Endothelial cell (in vitro differentiated cells): ENCODE data around the gene NRG2. TPM values are rescaled to one million over a fixed set of nuclear protein-coding genes. Genes with fewer than 3 reads are reported as not detected.
A peak's percentile ranks its signal among the peaks of the same experiment; 100 is the strongest.

Source experiments
- DNase-seq: peaks from one replicate; pipeline ENCODE4 v3.0.0; 2021; ENCODE audit warnings: low spot score
- H3K27ac Mint-ChIP-seq: one replicate; pipeline ENCODE4 v1.8.0; 2021; ENCODE audit warnings: mixed read lengths, inconsistent platforms; ENCODE audit not compliant: unreplicated experiment
- H3K27me3 Mint-ChIP-seq: one replicate; pipeline ENCODE4 v1.8.0; 2021; ENCODE audit warnings: mild to moderate bottlenecking, moderate library complexity, mixed read lengths, inconsistent platforms; ENCODE audit not compliant: unreplicated experiment
- H3K36me3 Mint-ChIP-seq: one replicate; pipeline ENCODE4 v1.8.0; 2021; ENCODE audit warnings: mild to moderate bottlenecking, low read depth, mixed read lengths, inconsistent platforms; ENCODE audit not compliant: unreplicated experiment
- H3K4me1 Mint-ChIP-seq: one replicate; pipeline ENCODE4 v1.8.0; 2021; ENCODE audit warnings: mild to moderate bottlenecking, mixed read lengths, inconsistent platforms; ENCODE audit not compliant: unreplicated experiment
- H3K4me3 Mint-ChIP-seq: one replicate; pipeline ENCODE4 v1.8.0; 2021; ENCODE audit warnings: mild to moderate bottlenecking, mixed read lengths, inconsistent platforms; ENCODE audit not compliant: unreplicated experiment
- H3K9me3 Mint-ChIP-seq: one replicate; pipeline ENCODE4 v1.8.0; 2021; ENCODE audit warnings: mixed read lengths, inconsistent platforms; ENCODE audit not compliant: unreplicated experiment
- total RNA-seq: library from RNA; stranded (reverse); fragmentation: NEBNext Ultra II Directional; extraction: Animal tissue kit (Norgen Biotek cat#: 25700); gene quantifications from one replicate; pipeline ENCODE4 v1.2.1, GENCODE V29; 2021; ENCODE audit not compliant: unreplicated experiment
- TF ChIP-seq, protein P1 (sequence below): fragments of 200-600 bp; sonication (generic); IDR thresholded peaks from one replicate; pipeline ENCODE4 v1.5.0; 2021; ENCODE audit warnings: antibody characterized with exemption; ENCODE audit not compliant: unreplicated experiment

The NRG2 gene
- total RNA-seq, 1 donor from 2014 or later = not detected

DNA sequence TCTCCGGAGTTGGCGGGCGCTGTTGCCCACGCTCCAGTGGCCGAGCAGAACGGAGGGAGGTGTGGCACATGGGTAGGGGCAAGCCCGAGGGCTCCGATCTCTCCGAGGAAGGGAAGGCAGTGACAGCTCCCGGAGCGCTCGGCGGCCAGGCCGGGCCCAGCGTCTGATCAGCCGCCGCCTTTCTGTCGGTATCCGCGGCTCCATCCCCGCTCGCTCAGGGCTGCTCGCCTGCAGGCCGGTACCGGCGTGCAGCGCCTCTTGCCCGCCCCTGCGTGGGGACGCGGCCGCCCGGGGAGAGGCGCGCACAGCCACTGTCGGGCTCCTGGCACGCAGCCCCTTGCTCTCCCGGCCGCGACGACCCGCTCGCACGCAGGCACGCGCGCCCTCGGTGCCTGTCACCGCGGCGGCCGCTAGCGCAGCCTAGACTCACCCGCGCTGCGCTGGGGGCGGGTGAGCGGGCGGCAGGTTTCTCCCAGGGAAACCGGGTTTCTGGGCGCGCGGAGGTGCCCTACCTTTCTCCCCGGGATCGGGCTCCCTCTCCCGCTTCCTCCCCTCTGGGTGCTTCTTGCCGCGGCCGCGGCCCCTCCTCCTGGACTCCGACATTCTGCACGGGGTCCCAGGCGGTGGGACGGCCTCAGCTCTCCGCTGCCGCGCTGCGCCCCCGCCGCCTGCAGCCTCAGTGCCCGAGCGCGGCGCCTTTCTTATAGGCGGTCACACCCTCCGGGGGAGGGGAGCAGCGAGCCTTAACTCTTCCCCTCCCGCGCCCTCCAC, 139.1 kb downstream of the NRG2 start:
- no peak overlapping the region for H3K4me3 Mint-ChIP-seq
- no peaks in the 10 kb centered on the region for H3K4me1 Mint-ChIP-seq
- H3K27ac Mint-ChIP-seq = no peak overlapping the region
- H3K36me3 Mint-ChIP-seq = peaks cover under 1% of the 10 kb centered on the region
- H3K9me3 Mint-ChIP-seq = no peaks in the 10 kb centered on the region
- TF ChIP-seq, protein P1, sequence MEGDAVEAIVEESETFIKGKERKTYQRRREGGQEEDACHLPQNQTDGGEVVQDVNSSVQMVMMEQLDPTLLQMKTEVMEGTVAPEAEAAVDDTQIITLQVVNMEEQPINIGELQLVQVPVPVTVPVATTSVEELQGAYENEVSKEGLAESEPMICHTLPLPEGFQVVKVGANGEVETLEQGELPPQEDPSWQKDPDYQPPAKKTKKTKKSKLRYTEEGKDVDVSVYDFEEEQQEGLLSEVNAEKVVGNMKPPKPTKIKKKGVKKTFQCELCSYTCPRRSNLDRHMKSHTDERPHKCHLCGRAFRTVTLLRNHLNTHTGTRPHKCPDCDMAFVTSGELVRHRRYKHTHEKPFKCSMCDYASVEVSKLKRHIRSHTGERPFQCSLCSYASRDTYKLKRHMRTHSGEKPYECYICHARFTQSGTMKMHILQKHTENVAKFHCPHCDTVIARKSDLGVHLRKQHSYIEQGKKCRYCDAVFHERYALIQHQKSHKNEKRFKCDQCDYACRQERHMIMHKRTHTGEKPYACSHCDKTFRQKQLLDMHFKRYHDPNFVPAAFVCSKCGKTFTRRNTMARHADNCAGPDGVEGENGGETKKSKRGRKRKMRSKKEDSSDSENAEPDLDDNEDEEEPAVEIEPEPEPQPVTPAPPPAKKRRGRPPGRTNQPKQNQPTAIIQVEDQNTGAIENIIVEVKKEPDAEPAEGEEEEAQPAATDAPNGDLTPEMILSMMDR = no peak
- H3K27me3 Mint-ChIP-seq = peaks cover 13% of the 10 kb centered on the region
- DNase-seq = peak; percentile 35

DNA sequence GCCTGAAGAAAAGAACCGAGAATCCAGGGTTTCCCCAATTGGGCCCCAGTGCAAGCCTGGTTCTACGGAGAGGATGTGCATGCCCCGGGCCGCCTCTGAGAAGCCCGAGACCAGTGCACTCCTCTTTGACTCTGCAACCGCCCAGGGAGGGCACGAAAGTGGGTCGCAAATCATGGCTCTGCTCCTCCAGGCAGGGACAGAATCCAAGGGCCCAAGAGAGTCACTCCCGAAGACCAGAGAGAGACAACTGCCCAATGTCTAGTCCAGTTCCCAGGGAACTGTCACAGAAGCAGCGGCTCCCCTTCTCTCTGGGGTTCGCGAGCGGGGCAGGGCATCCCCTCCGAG, 139.7 kb downstream of the NRG2 start:
- Mint-ChIP-seq H3K27me3 (peaks cover 13% of the 10 kb centered on the region), H3K4me1 (no peaks in the 10 kb centered on the region), H3K27ac (no peak overlapping the region), H3K9me3 (no peaks in the 10 kb centered on the region), H3K4me3 (peak overlapping the region; percentile 42), H3K36me3 (peaks cover 4% of the 10 kb centered on the region)
- no peak for DNase-seq
- TF ChIP-seq, protein P1 = no peak

DNA sequence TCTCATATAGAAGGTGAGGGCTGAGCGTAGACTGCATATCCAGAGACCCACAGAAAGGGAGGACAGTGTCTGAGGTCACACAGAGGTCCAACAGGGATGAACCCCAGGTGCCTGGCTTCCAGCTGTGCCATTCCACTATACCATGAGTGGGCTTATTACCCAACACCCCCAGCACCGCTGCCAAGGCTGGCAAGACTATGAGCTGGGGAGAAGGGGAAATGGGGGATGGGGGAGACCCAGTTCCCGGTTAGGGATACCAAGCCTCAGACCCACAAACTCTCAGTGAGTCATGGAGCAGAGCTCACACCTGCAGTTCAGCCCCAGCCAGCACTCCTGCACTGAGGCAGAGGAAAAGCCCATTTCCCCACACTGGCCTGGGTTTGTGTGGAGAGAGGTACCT, 141.1 kb downstream of the NRG2 start:
- H3K9me3 Mint-ChIP-seq = no peaks in the 10 kb centered on the region
- H3K4me1 Mint-ChIP-seq = no peaks in the 10 kb centered on the region
- H3K4me3 Mint-ChIP-seq = no peak overlapping the region
- no peak for DNase-seq
- TF ChIP-seq, protein P1 = no peak
- H3K27ac Mint-ChIP-seq = no peak overlapping the region
- H3K27me3 Mint-ChIP-seq = peaks cover 19% of the 10 kb centered on the region
- peaks cover 4% of the 10 kb centered on the region for H3K36me3 Mint-ChIP-seq

DNA sequence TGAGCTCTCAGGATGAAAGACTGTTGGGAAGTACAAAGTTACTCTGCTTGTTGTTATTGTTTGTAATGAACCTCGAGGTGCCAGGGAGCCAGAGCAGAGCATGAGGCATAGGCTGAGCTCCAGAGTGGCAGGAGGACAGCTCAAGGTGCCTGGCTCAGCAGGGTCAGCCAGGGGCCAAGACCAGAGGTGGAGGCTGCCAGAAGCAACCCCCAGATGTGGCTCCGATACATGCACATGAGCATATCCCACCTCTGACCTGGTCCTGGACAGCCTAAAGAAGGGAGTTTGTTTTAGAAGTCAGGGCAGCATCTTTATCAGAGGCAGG, 141.9 kb downstream of the NRG2 start:
- Mint-ChIP-seq H3K4me3 (no peak overlapping the region), H3K4me1 (no peaks in the 10 kb centered on the region), H3K27me3 (peaks cover 22% of the 10 kb centered on the region), H3K36me3 (peaks cover 4% of the 10 kb centered on the region), H3K27ac (no peak overlapping the region), H3K9me3 (no peaks in the 10 kb centered on the region)
- TF ChIP-seq, protein P1 = no peak
- no peak for DNase-seq

DNA sequence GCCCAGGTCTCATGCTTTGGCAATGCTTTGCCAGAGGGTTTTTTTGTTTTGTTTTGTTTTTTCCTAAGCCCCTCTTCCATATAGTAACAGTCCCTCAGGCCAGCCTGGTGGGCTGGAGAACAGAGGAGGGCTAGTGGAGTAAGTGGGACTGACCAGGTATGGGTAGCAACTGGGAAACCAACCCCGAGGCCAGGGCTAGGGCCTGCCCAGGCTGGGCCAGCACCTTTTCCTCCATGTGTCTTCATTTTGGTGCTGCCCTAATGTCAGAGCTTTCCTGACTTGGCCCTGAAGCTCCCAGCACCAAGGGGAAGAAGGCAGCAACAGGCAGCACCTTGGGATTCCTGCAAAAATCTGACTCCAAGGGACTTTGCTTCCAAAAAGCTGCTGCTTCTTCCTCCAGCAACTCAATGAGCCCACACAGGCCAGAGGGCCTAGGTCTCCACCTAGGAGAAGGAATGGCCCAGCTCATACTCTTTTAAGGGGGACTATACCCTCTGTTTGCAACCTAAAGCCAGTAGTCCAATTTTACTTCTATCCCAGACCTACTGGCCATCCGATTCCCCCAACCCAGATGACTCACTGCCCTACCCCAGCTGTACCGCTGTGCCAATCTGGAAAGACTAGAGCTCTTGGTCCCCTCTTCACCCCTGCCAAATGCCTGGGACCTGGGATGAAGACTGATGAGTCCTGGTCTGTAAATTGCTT, 142.4 kb downstream of the NRG2 start:
- Mint-ChIP-seq H3K4me3 (no peak overlapping the region), H3K36me3 (peaks cover 4% of the 10 kb centered on the region), H3K4me1 (no peaks in the 10 kb centered on the region), H3K9me3 (no peaks in the 10 kb centered on the region), H3K27me3 (peaks cover 22% of the 10 kb centered on the region), H3K27ac (no peak overlapping the region)
- TF ChIP-seq, protein P1 = no peak
- no peak for DNase-seq
